Embryonic facial prominence (tissue), 1 donor: Measurements from ENCODE around the gene VASH2.

Experiments
- DNase-seq: peaks from one replicate; pipeline ENCODE4 v3.0.0-alpha.2; 2016; ENCODE audit errors: extremely low spot score

VASH2 gene

DNA sequence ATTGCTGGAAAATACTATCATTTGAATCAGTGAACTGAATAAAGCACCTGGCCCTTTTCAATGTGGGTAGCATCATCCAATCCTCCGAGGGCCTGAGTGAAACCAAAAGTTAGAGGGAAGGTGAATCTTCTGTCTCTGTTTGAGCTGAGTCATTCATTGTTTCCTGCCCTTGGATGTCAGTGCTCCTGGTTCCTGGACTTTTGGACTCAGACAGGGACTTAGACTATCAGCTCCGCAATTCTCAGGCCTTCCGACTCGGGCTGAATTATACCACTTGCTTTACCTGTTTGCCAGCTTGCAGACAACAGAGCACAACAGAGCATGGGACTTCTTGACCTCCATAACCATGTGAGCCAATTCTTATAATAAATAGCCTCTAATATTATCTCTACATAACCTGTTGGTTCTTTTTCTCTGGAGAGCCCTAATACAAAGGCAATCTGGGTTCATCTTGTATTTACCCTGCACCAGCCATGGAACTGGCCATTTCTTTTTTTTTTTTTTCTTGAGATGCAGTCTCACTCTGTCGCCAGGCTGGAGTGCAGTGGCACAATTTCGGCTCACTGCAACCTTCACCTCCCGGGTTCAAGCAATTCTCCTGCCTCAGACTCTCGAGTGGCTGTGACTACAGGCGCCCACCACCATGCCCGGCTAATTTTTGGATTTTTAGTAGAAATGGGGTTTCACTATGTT lies 19.2 kb upstream of the VASH2 start:
- DNase-seq: no peak

DNA sequence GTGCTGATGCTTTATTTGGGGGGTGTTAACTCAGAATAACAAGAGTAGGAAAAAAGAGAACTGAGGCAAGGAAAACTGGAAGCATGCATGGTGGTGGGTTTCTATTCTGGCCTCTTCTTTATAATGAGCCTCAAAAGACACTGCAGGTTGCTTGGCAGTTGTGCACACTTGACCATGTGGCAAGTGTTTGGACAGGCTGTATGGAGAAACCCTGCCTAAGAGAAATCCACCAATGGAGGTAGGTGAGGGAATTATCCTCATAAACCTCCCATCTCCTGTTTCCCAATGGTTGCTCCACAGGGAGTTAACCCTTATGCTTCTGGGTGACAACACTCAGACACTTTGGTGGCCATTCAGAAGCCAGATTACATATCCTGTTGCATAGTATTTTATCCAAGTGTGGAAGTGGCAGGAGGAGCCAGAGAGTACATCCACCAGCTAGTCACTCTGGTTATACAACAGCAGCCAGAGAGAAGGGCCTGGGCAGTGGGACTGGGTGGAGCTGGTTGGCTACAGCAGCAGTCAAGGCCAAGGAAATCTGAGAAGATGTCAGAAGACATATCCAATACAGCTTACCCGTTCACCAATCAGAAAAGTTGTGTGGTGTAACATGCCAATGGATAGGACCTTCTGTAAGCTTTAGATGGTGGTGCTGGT lies 16.4 kb upstream of the VASH2 start:
- DNase-seq: no peak

DNA sequence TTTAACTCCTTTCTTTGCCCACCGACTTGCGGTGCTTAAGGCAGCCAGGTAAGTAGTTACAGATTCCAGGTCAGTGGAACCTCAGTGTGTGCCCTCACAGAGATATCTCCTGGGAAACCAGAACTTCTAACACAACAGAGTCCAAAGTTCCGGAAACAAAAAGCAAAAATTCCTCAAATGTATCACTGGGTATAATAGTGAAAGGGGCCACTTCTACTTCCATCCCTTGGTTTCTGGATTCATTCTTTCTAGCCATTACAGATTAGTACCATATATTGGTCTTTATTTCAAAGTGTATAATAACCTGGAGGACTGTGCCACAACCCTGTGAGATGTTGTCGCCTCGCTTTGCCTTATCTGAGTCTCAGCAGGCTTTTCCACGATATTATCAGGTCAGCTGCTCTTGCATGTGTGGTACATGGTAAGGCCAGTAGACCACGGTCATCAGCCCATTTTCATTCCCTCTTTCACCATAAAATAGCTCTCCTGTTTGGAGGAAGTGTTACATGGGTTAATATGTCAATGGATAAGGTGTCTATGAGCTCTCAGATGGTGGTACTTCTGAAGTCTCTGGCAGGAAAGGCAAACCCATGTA lies 14.9 kb upstream of the VASH2 start:
- DNase-seq: no peak

DNA sequence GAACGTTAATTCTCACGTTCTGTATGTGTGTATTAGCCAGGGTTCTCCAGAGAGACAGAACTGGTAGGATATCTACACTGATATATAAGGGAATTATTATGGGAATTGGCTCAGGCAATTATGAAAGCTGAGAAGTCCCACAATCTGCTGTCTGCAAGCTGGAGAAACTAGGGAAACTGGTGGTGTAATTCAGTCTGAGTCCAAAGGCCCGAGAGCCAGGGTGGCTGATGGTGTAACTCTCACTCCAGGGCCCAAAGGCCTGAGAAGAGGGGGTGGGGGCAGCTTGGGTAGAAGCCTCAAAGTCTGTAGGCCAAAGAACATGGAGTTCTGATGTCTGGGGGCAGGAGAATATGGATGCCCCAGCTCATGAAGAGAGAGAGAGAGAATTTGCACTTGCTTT lies 13.3 kb upstream of the VASH2 start:
- DNase-seq: no peak

DNA sequence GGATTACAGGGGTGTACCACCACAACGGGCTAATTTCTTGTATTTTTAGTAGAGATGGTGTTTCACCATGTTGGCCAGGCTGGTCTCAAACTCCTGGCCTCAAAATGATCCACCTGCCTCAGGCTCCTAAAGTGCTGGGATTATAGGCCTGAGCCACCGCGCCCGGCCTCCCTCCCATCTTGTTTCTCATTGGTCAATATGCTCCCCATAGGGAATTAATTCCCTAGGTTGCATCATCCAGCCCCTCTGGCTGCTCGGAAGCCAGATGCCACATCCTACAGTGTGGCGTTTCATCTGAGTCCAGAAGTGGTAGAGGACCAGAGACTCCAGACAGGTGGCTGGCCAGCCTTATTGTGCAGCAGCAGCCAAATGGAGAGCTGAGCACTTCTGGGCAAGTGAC lies 11.5 kb upstream of the VASH2 start:
- no peak for DNase-seq

DNA sequence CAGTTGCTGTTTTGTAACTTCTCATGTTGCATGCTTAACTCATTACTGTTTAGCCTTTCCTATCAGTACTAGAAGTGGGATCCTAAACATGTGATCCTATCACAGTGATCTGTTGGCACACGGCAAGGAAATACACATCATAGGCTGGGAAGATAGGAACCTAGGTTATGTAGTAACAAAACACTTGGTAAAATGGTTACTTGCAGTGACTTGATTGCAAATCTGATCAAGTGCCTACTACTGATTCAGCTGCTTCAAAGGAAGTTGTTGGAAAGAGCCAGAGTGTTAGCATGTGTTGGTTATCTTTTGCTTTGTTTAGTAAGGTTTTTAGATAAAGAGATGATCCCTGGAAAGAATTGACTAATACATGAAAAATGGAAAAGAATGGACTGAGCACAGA lies 8.9 kb upstream of the VASH2 start:
- DNase-seq: no peak

DNA sequence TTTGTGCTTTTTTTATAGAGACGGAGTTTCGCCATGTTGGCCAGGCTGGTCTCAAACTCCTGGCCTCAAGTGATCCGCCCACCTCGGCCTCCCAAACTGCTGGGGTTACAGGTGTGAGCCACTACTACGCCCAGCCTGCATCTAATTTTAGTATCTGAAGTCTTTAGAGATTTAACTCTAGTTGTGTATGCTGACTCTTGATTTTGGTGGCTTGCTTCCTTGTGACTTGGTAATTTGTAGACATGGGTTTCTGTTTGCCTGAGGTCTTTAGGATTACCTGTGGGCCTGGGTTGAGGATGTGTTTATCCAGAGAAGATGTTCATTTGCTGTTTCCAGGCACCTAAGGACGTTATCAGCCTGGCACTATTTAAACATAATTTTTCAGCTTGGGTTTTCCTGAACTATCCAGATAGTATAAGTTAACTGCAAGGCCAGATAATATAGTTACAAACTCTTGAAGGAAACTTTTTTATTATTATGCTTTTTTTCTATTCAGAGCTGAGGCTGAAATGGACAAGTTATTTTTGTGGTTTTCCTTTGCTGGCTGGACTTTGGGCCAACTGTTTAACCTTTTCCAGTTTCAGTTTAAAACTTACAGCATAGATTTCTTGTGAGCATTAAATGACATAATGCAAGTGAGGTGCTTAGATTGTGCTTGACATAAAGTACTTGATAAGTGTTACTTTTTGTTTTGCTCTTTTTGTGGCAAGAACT lies 7.5 kb upstream of the VASH2 start:
- no peak for DNase-seq

DNA sequence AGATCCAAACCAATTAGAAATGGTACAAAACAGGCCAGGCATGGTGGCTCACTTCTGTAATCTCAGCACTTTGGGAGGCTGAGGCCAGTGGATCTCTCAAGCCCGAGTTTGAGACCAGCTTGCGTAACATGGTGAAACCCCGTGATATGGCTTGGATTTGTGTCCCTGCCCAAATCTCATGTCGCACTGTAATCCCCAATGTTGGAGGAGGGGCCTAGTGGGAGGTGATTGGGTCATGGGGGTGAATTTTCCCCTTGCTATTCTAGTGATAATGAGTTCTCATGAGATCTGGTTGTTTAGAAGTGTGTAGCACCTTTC lies 7.0 kb upstream of the VASH2 start:
- no peak for DNase-seq

DNA sequence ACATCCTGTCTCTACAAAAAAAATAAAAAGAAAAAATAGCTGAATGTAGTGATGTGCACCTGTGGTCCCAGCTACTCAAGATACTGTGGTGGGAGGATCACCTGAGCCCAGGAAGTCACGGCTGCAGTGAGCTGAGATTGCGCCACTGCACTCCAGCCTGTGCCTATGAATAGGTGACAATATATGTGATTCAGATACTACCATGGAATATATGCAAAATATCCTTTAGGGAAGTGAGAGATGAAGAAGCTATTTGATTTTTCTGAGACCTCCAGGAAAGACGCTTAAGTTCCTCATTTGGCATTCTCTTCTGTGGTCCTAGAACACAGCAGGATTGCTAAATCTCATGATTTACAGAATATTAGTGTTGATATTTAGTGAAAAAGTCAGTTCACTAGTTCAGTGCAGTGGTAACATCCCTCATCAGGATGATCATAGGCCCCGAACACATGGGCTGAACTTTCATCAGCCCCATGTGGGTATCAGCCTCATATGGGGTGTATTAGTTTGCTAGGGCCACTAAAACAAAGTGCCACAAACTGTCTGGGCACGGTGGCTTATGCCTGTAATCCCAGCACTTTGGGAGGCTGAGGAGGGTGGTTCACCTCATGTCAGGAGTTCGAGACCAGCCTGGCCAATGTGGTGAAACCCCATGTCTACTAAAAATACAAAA lies 6.0 kb upstream of the VASH2 start:
- no peak for DNase-seq

DNA sequence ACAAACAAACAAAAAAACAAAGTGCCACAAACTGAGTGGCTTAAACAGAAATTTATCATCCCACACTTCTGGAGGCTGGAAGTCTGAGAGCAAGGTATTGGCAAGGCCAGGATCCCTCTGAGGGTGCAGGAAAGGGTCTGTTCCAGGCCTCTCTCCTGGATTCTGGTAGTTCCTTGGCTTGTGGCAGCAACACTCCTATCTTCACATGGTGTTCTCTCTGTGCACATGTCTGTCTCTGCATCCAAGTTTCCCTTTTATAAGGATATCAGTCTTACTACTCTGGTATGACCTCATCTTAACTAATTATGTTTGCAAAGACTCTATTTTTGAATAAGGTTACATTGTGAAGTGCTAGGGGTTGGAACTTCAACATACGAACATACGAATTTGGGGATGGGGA lies 5.3 kb upstream of the VASH2 start:
- DNase-seq: no peak

DNA sequence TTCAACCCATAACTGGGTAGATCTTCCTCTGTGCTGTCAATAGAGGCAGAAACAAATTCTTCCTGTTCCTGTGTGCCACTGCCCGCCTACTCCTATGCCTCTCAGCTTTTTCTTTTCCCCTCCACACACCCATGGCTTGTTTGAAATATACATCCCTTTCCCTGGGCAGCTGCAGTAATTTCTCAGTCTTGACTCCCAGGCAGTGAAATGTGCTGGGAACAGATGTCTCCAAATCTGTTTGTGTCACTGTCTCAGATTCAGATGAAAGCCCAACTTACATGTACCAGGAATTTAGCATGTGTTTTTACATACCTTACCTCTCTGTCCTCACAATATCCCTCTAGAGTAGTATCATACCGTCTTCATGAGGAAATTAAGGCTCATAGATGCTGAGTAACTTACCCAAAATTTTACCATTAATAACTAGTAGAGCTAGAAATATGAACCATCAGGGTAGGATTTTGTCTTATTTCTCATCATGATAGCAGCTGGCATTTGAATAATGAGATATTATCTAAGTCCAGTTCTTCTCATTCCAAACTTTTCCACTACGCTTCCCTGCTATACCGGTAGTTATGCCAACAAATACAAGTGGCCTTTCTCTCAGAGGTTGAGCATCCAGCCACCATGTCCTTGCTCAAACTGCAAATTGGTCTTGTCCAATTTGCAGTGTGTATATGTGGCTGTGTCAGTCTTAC lies 4.7 kb upstream of the VASH2 start:
- no peak for DNase-seq

DNA sequence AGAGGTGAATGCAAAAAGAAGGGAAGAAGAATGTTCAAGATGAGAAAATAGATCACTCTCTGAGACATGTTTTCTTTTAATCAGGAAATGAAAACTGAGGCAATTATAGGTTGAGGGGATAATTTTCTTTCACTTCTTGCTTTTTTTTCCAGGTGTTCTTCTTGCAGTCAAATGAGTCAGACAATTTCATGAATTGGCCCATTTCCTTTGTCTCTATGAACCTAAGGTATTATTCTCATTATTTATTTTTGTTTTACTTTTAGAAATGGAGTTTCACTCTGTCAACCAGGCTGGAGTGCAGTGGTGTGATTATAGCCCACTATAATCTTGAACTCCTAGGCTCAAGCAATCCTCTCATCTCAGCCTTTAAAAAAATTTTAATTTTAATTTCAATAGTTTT lies 3.5 kb upstream of the VASH2 start:
- DNase-seq: no peak

DNA sequence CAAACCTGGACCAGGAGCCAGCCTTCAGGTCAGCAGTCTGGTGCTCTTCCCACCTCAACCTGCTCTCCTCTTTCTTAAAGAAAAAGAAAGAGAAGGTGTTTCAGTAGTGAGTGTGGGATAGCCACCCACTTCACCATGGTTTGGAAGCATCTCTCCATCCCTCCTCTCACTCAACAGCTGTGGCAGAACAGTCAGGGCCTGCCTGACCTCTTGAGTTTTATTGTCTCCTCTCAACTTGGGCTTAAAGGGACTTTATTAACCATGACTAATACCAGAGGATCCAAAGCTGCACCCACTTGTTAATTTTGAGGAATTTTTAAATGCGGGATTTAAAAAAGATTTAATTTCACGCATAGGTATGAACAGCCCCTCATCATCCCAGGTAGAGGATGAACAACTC lies 570 bp upstream of the VASH2 start:
- no peak for DNase-seq

DNA sequence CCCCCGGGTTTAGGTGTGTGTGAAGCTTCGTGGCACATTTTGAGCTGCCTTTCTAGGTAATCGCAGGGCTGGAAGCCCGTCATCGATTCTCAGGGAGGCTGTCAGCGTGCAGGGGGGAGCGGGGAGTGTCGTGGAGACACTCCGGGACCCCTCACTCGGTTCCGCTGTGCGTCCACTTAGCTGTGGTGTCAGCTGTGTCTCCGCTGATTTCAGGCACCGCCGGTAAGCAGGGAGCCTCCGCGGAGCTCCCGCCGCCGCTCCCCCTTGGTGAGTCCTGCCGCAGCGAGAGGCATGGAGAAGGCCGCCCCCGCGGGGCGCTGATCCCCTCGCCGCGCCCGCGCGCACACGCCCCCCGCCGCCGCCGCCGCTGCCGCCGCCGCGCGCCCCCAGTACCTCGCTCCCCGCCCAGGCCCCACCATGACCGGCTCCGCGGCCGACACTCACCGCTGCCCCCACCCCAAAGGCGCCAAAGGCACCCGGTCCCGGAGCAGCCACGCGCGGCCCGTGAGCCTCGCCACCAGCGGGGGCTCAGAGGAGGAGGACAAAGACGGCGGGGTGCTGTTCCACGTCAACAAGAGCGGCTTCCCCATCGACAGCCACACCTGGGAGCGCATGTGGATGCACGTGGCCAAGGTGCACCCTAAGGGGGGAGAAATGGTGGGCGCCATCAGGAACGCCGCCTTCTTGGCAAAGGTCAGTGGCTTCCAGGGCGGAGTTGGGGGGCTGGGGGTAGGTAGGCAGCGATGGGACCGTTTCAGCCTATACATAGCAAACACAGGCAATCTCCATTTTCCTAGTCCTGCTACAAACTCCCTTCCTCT lies 995 bp downstream of the VASH2 start:
- no peak for DNase-seq

DNA sequence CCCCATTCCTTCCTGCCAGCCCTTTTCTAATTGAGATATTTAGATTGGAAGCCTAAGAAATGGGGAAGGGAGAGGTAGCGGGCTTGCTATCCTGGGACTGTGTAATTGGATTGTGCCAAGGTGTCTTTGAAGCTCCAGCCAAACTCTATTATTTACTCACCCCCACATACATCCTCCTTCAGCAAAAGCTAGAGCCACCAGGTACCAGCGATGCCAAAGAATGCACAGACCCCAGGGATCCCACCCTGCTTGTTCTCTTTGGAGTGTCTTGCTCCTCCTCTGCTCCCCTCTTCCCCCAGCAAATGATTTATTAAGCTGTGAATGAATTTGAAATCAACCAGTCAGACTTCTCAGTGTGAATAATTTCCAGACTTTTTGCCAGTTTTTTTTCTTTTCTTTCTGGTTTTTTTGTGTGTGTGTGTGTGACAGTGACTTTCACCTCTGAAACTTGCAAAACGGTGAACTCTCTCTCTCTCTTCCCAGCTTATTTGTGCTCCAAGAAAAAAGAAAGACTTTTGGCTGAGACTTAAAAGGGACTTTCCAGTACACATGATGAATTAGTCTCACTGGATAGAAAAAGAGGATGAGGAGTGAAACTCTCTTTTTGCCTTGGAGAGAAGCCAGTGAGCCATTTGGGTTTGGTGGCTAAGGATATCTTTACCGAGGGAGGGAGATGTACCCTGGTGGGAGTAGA lies 1.8 kb downstream of the VASH2 start:
- no peak for DNase-seq

DNA sequence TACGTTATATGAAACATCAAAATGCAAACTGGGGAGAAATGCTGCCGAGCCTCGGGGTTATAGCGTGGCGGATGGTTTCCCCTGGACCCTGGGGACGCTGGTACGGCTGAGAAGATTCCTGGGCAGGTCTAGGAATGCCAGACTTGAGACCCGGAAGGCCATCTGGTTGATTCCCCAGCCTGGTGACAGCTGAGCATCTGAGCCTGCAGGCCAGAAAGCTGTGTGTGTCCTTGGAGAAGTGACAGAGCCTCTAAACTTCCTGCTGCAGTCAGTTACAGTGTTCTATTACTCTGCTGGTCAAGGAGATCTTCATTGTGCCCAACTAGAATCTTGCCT lies 2.3 kb downstream of the VASH2 start:
- no peak for DNase-seq

DNA sequence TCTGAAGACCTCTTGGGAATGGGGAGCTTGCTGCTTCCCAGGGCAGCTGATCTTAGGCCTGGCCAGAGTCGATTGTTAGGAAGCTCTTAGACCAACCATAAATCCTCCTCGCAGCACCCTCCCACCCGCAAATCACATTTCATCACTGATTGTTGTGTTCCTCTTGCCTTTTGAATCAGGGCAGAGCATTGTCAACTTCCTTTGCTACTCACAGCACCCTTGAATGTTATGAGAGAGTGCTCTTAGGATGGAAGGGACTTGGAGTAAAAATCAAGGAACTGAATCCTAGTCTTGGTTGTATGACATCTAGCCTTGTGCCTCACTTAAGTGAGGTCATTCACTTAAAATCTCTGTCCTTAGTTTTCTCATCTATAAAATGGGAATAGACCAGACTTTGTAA lies 3.0 kb downstream of the VASH2 start:
- DNase-seq: no peak

DNA sequence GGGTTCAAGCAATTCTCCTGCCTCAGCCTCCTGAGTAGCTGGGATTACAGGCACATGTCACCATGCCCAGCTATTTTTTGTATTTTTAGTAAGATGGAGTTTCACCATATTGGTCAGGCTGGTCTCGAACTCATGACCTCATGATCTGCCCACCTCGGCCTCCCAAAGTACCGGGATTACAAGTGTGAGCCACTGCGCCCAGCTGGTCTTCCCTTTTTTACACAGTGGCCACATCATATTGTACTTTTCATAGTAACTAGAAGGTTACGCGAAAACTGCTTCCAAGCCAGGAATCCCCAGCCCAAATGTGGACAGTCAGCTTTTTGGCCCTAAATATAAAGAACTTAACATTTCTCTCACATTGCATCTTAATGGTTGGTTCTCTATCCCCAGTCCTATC lies 4.2 kb downstream of the VASH2 start:
- no peak for DNase-seq

DNA sequence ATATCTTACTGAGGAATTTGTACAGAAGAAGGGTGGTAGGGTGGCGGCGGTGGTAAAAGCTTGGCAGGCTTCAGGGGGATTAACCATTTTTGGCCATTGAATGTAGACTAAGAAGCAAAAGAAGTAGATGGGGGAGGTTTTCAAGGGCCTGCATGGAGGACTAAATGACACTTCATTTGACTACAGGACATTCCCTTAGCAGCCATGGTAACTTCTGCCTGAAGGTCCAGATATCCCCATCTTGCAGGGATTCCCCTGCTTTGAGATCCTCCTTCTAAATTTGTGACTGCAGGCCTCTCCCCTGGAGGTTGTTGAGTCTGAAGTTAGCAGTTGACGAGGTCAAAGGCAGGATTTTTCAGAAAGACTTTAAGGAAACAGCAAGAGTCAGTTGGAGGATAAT lies 4.8 kb downstream of the VASH2 start:
- no peak for DNase-seq

DNA sequence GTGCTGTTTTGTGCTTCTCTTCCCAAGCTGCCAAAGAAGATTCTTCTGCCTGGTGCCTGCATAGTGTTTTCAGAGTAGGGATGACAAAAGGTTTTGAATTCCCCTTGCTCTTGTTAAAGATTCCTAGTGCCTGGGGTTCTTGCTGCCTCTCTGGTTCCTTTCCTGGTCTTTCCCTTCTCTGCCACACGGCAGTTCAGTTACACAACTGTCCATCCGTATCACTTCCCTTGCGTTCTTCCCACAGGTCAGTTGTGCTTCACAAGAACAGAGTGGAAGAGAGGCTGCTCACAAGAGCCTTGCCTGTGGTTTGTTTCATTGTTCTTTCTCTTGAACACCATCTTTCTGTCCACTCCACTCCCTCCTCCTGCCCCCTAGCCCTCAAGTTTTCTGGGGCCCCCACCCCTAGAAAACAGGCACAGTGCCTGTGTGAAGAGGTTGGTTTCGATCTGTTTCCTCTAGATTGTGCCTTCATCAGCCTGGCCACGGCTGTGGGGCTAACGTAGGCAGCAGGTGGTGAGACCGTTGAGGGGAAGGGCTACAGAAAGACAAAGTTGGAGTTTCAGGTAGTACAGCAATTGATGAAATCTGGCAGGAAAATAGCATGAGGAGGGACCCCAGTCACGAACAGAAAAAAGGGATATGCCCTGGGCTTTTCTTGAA lies 5.8 kb downstream of the VASH2 start:
- DNase-seq: no peak
